ENCODE measurements around the gene SLC6A9. TPM values are rescaled to one million over a fixed set of nuclear protein-coding genes. Genes with fewer than 3 reads are reported as not detected.

Gene SLC6A9
- total RNA-seq, 1 donor from 2014 or later: 30.9 TPM

DNA sequence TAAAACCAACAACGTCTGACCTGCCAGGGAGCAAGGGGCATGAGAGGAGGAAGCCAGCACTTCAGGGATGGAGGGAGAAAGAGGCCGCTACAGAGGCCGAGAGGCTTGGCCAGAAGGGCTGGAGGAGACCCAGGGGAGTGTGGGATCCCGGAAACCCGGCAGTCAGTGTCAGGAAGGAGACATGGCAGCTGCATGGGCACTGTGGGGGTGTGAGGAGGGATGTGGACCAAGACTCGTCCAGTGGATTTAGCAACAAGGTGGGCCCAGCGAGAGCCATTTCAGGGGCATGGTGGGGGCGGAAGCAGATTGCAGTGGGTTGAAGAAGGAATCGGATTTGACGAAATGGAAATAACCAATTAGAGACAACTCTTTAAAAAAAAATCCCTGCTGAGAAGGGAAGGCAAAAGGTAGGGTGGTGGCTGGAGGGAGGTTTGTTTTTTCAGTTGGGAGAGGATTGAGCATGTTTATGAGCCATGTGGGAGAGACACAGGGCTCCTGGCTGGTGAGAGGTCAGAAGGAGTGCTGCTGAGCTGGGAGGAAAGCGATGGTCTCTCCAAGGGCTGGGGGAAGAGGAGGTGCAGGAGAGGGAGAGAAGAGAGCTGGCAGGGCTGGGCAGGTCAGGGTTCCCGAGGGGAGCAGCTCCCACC lies 47.9 kb downstream of the SLC6A9 start:
- no peak for DNase-seq (ENCODE audit: low spot score in 2 of 2, unreplicated experiment in 2 of 2)
- no peak overlapping the region for H3K27ac Mint-ChIP-seq
- peaks cover 15% of the 10 kb centered on the region for H3K4me1 Mint-ChIP-seq
- no peaks in the 10 kb centered on the region for H3K9me3 Mint-ChIP-seq
- H3K4me3 Mint-ChIP-seq: no peak overlapping the region
- no peak for TF ChIP-seq CTCF (IDR thresholded peaks at IDR 0.05; ENCODE audit: unreplicated experiment)
- peaks cover 13% of the 10 kb centered on the region for H3K36me3 Mint-ChIP-seq
- H3K27me3 Mint-ChIP-seq (ENCODE audit: low read depth): no peaks in the 10 kb centered on the region

- no peak for TF ChIP-seq CTCF (IDR thresholded peaks at IDR 0.05; ENCODE audit: unreplicated experiment)
- H3K36me3 Mint-ChIP-seq: peaks cover 14% of the 10 kb centered on the region
- no peaks in the 10 kb centered on the region for H3K27me3 Mint-ChIP-seq (ENCODE audit: low read depth)
- no peak overlapping the region for H3K4me3 Mint-ChIP-seq
- no peak overlapping the region for H3K27ac Mint-ChIP-seq
- peaks cover 21% of the 10 kb centered on the region for H3K4me1 Mint-ChIP-seq
- H3K9me3 Mint-ChIP-seq: no peaks in the 10 kb centered on the region
- DNase-seq (ENCODE audit: low spot score in 2 of 2, unreplicated experiment in 2 of 2): no peak
Observed at GRCh38 chr1:43982808-43983207, 48.5 kb downstream of the SLC6A9 start.

DNA sequence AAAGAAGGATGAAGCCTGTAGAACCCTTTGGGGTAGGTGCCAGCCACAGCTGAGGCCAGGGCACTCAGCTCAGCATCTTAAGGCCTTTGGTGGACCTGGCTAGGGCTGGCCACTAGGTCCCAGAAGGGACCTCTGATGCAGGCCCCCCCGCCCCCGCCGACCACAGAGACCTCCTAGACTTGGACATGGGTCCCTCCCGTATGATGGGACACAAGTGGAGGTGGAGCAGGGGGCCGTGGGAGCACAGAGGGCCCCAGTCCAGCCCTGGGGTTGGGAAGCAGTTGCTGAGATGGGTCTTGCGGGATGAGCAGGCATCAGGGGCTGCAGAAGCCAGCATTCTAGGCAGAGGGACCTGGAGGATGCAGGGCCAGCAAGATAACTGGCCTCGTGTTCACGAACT lies 49.0 kb downstream of the SLC6A9 start:
- Mint-ChIP-seq H3K27ac (no peak overlapping the region), H3K9me3 (no peaks in the 10 kb centered on the region), H3K27me3 (ENCODE audit: low read depth) (no peaks in the 10 kb centered on the region), H3K36me3 (peaks cover 20% of the 10 kb centered on the region), H3K4me3 (no peak overlapping the region), H3K4me1 (peaks cover 27% of the 10 kb centered on the region)
- DNase-seq (ENCODE audit: low spot score in 2 of 2, unreplicated experiment in 2 of 2): no peak
- no peak for TF ChIP-seq CTCF (IDR thresholded peaks at IDR 0.05; ENCODE audit: unreplicated experiment)

GRCh38 chr1:43981636-43982035 lies 49.6 kb downstream of the SLC6A9 start:
- peaks cover 33% of the 10 kb centered on the region for H3K4me1 Mint-ChIP-seq
- H3K27me3 Mint-ChIP-seq (ENCODE audit: low read depth): no peaks in the 10 kb centered on the region

DNA sequence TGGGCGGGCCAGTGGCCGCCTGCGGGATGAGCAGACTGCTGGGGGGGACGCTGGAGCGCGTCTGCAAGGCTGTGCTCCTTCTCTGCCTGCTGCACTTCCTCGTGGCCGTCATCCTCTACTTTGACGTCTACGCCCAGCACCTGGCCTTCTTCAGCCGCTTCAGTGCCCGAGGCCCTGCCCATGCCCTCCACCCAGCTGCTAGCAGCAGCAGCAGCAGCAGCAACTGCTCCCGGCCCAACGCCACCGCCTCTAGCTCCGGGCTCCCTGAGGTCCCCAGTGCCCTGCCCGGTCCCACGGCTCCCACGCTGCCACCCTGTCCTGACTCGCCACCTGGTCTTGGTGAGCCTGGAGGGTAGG lies 50.1 kb downstream of the SLC6A9 start:
- H3K4me3 Mint-ChIP-seq: peak overlapping the region; percentile 85
- no peaks in the 10 kb centered on the region for H3K27me3 Mint-ChIP-seq (ENCODE audit: low read depth)
- peaks cover 36% of the 10 kb centered on the region for H3K4me1 Mint-ChIP-seq
- no peak overlapping the region for H3K27ac Mint-ChIP-seq
- DNase-seq (ENCODE audit: low spot score in 2 of 2, unreplicated experiment in 2 of 2): no peak
- no peaks in the 10 kb centered on the region for H3K9me3 Mint-ChIP-seq
- H3K36me3 Mint-ChIP-seq: peaks cover 23% of the 10 kb centered on the region
- no peak for TF ChIP-seq CTCF (IDR thresholded peaks at IDR 0.05; ENCODE audit: unreplicated experiment)

More at GRCh38 chr1:43981636-43982035, 49.6 kb downstream of the SLC6A9 start:
- peaks cover 25% of the 10 kb centered on the region for H3K36me3 Mint-ChIP-seq
- H3K4me3 Mint-ChIP-seq: no peak overlapping the region
- no peak overlapping the region for H3K27ac Mint-ChIP-seq
- H3K9me3 Mint-ChIP-seq: no peaks in the 10 kb centered on the region
- DNase-seq (ENCODE audit: low spot score in 2 of 2, unreplicated experiment in 2 of 2): no peak
- TF ChIP-seq CTCF (IDR thresholded peaks at IDR 0.05; ENCODE audit: unreplicated experiment): no peak
